NCI-H2227 (cell line): Measurements from ENCODE around the gene SSTR3.

ENCODE experiments used
- DNase-seq: peaks from one replicate; lab custom pipeline; 2025; ENCODE audit not compliant: unreplicated experiment; lab: John Stamatoyannopoulos, UW

Gene SSTR3

GRCh38 chr22:37229805-37230672 is 17.8 kb upstream of the SSTR3 start:
- DNase-seq = no peak

GRCh38 chr22:37229012-37229804 is 16.9 kb upstream of the SSTR3 start:
- no peak for DNase-seq

- DNase-seq = no peak
Observed at GRCh38 chr22:37228106-37229011, 16.1 kb upstream of the SSTR3 start.

GRCh38 chr22:37226514-37226913 is 14.2 kb upstream of the SSTR3 start:
- DNase-seq = no peak

GRCh38 chr22:37226087-37226486 is 13.8 kb upstream of the SSTR3 start:
- no peak for DNase-seq

- no peak for DNase-seq
Observed at GRCh38 chr22:37225481-37225880, 13.2 kb upstream of the SSTR3 start.

- no peak for DNase-seq
Observed at GRCh38 chr22:37224757-37225420, 12.6 kb upstream of the SSTR3 start.

- no peak for DNase-seq
Observed at GRCh38 chr22:37223965-37224551, 11.8 kb upstream of the SSTR3 start.

- DNase-seq = no peak
Observed at GRCh38 chr22:37222440-37222971, 10.2 kb upstream of the SSTR3 start.

- DNase-seq = no peak
Observed at GRCh38 chr22:37221424-37222333, 9.4 kb upstream of the SSTR3 start.

- DNase-seq = no peak
Observed at GRCh38 chr22:37220543-37220981, 8.3 kb upstream of the SSTR3 start.

GRCh38 chr22:37219533-37219932 is 7.3 kb upstream of the SSTR3 start:
- no peak for DNase-seq

GRCh38 chr22:37218771-37219411 is 6.6 kb upstream of the SSTR3 start:
- no peak for DNase-seq

GRCh38 chr22:37218399-37218770 is 6.1 kb upstream of the SSTR3 start:
- DNase-seq = no peak

GRCh38 chr22:37215890-37216289 is 3.6 kb upstream of the SSTR3 start:
- DNase-seq = no peak

- no peak for DNase-seq
Observed at GRCh38 chr22:37214731-37215030, 2.4 kb upstream of the SSTR3 start.

GRCh38 chr22:37213941-37214730 is 1.9 kb upstream of the SSTR3 start:
- DNase-seq = peak; percentile 18
